Measurements from ENCODE around the gene TMEM94.

GRCh38 chr17:75475144-75475835, 18.9 kb downstream of the TMEM94 start:
- no peak for TF ChIP-seq EZH2 (IDR thresholded peaks at IDR 0.05)
- no peak for TF ChIP-seq POLR2AphosphoS5 (IDR thresholded peaks at IDR 0.05; ENCODE audit: borderline replicate concordance, low read depth, low read length)
